Midbrain (tissue), 1 donor: ENCODE results near the gene TSR3.
"Not testable (repeated sequence)": the region's sequence is repeated elsewhere in the genome, so short reads cannot be mapped to it uniquely, and the experiment has no call there.

ENCODE experiments used
- DNase-seq: peaks from one replicate; lab custom pipeline; 2025; lab: John Stamatoyannopoulos, UW

TSR3 gene

GRCh38 chr16:1337486-1337885, 14.2 kb downstream of the TSR3 start:
- no peak for DNase-seq

GRCh38 chr16:1336619-1337018, 15.1 kb downstream of the TSR3 start:
- no peak for DNase-seq

- DNase-seq = peak; percentile 9
These were observed 15.7 kb downstream of the TSR3 start for GRCh38 chr16:1335996-1336395.

- peak; percentile 50 for DNase-seq
These were observed 16.3 kb downstream of the TSR3 start for GRCh38 chr16:1335211-1335971.

- DNase-seq = no peak
These were observed 16.9 kb downstream of the TSR3 start for GRCh38 chr16:1334739-1335138.

- DNase-seq = no peak
These were observed 17.6 kb downstream of the TSR3 start for GRCh38 chr16:1333854-1334700.

- peak; percentile 3 for DNase-seq
These were observed 18.4 kb downstream of the TSR3 start, which contains the start of gene BAIAP3 for GRCh38 chr16:1333149-1333812. Gene BAIAP3, plus strand, starts transcription at chr16:1333645. Its CDS starts 4,905 bp downstream, at chr16:1338550.

- no peak for DNase-seq
These were observed 19.0 kb downstream of the TSR3 start for GRCh38 chr16:1332618-1333148.

- DNase-seq = no peak
These were observed 19.7 kb downstream of the TSR3 start for GRCh38 chr16:1331712-1332617.

GRCh38 chr16:1330931-1331711, 20.6 kb downstream of the TSR3 start:
- no peak for DNase-seq

- DNase-seq = no peak
These were observed 21.3 kb downstream of the TSR3 start for GRCh38 chr16:1330260-1330914.

- not testable (repeated sequence) for DNase-seq
These were observed 22.7 kb downstream of the TSR3 start for GRCh38 chr16:1328961-1329360.

GRCh38 chr16:1328136-1328535, 23.5 kb downstream of the TSR3 start:
- DNase-seq = not testable (repeated sequence)

- no peak for DNase-seq
These were observed 24.1 kb downstream of the TSR3 start for GRCh38 chr16:1327619-1327947.

- DNase-seq = no peak
These were observed 24.6 kb downstream of the TSR3 start for GRCh38 chr16:1326946-1327618.

- no peak for DNase-seq
These were observed 25.3 kb downstream of the TSR3 start for GRCh38 chr16:1326391-1326790.

- DNase-seq = no peak
These were observed 25.9 kb downstream of the TSR3 start for GRCh38 chr16:1325673-1326371.

GRCh38 chr16:1325261-1325660, 26.4 kb downstream of the TSR3 start:
- no peak for DNase-seq
